Measurements from ENCODE around the gene SPTA1.

GRCh38 chr1:158600735-158601134, 85.8 kb downstream of the SPTA1 start:
- no peak for TF ChIP-seq CTCF (IDR thresholded peaks at IDR 0.05)
- no peak for TF ChIP-seq POLR2A (IDR thresholded peaks at IDR 0.05)

Data from lower leg skin (tissue), 3 donors.